Mesenchymal stem cell (in vitro differentiated cells and primary cell): ENCODE data around the gene GPATCH2.

Experiments used
- DNase-seq: peaks from one replicate; pipeline ENCODE4 v3.0.0-alpha.2; 2013
- H2AFZ ChIP-seq: one replicate; pipeline ENCODE4 v1.6.1; 2013; ENCODE audit warnings: low read depth, mild to moderate bottlenecking, control low read depth, inconsistent platforms, low read length, moderate library complexity
- H2AK5ac ChIP-seq: 2 replicates; pipeline ENCODE4 v1.6.1; 2013; ENCODE audit warnings: low read length, moderate library complexity, mild to moderate bottlenecking, inconsistent platforms; ENCODE audit not compliant: severe bottlenecking
- H2BK120ac ChIP-seq: one replicate; pipeline ENCODE4 v1.6.1; 2013; ENCODE audit warnings: low read depth, mild to moderate bottlenecking, inconsistent platforms, low read length, moderate library complexity
- H2BK12ac ChIP-seq, 2 experiments: one replicate each; pipeline ENCODE4 v1.6.1; 2013; ENCODE audit warnings: inconsistent platforms in 2 of 2, low read length in 2 of 2, mild to moderate bottlenecking in 2 of 2, moderate library complexity in 2 of 2, control low read depth in 1 of 2
- H2BK15ac ChIP-seq: one replicate; pipeline ENCODE4 v1.6.1; 2013; ENCODE audit warnings: mild to moderate bottlenecking, low read depth, inconsistent platforms; ENCODE audit not compliant: poor library complexity, severe bottlenecking
- H2BK5ac ChIP-seq: 2 replicates; pipeline ENCODE4 v1.6.1; 2013; ENCODE audit warnings: low read depth, mild to moderate bottlenecking, low read length, control low read depth, inconsistent platforms; ENCODE audit not compliant: poor library complexity, severe bottlenecking
- H3K14ac ChIP-seq, 2 experiments: one replicate each; pipeline ENCODE4 v1.6.1; 2013; ENCODE audit warnings: inconsistent platforms in 2 of 2, low read length in 2 of 2, control low read depth in 1 of 2, mild to moderate bottlenecking in 1 of 2, moderate library complexity in 1 of 2
- H3K18ac ChIP-seq, 2 experiments: one replicate each; pipeline ENCODE4 v1.6.1; 2013; ENCODE audit warnings: inconsistent platforms in 2 of 2, low read length in 2 of 2, control low read depth in 1 of 2, low read depth in 1 of 2, mild to moderate bottlenecking in 1 of 2
- H3K23ac ChIP-seq, 2 experiments: one replicate each; pipeline ENCODE4 v1.6.1; 2013; ENCODE audit warnings: inconsistent platforms in 2 of 2, low read length in 2 of 2, mild to moderate bottlenecking in 2 of 2, moderate library complexity in 2 of 2, control low read depth in 1 of 2
- H3K27ac ChIP-seq: 2 replicates; pipeline ENCODE4 v1.5.1; 2013; ENCODE audit warnings: mild to moderate bottlenecking, moderate library complexity, low read length, control low read depth, inconsistent platforms; ENCODE audit not compliant: poor library complexity, severe bottlenecking
- H3K27me3 ChIP-seq, 2 experiments: 2 replicates each; pipeline versions ENCODE4 v1.6.1 to v1.7.0; 2013; ENCODE audit warnings: low read length in 2 of 2, mild to moderate bottlenecking in 2 of 2, moderate library complexity in 2 of 2, control low read depth in 1 of 2, inconsistent platforms in 1 of 2; ENCODE audit not compliant: control insufficient read depth in 1 of 2, insufficient read depth in 1 of 2
- H3K36me3 ChIP-seq, 2 experiments: 2 replicates each; pipeline versions ENCODE4 v1.6.1 to v1.7.0; 2013; ENCODE audit warnings: low read length in 2 of 2, control low read depth in 1 of 2, inconsistent platforms in 1 of 2, low read depth in 1 of 2, mild to moderate bottlenecking in 1 of 2; ENCODE audit not compliant: insufficient read depth in 2 of 2, control insufficient read depth in 1 of 2
- H3K4ac ChIP-seq, 2 experiments: one replicate each; pipeline ENCODE4 v1.6.1; 2013; ENCODE audit warnings: inconsistent platforms in 2 of 2, low read length in 2 of 2, mild to moderate bottlenecking in 2 of 2, moderate library complexity in 2 of 2, control low read depth in 1 of 2, low read depth in 1 of 2
- H3K4me1 ChIP-seq: 2 replicates; pipeline ENCODE4 v1.6.1; 2013; ENCODE audit warnings: low read depth, low read length, control low read depth; ENCODE audit not compliant: control insufficient read depth, insufficient read depth
- H3K4me2 ChIP-seq: 2 replicates; pipeline ENCODE4 v1.6.1; 2013; ENCODE audit warnings: low read length, mild to moderate bottlenecking, inconsistent platforms; ENCODE audit not compliant: poor library complexity, severe bottlenecking
- H3K4me3 ChIP-seq, 2 experiments: 2 replicates each; pipeline versions ENCODE4 v1.5.1 to v1.7.0; 2013; ENCODE audit warnings: low read length in 2 of 2, mild to moderate bottlenecking in 2 of 2, control low read depth in 1 of 2, low read depth in 1 of 2; ENCODE audit not compliant: insufficient read depth in 1 of 2
- H3K79me1 ChIP-seq: replicated peaks from 2 replicates; pipeline ENCODE4 v1.6.1; 2013; ENCODE audit warnings: mild to moderate bottlenecking, control low read depth, low read length, inconsistent platforms; ENCODE audit not compliant: poor library complexity, severe bottlenecking
- H3K9ac ChIP-seq: 2 replicates; pipeline ENCODE4 v1.7.0; 2013; ENCODE audit warnings: mild to moderate bottlenecking, low read length, moderate library complexity
- H3K9me3 ChIP-seq: 2 replicates; pipeline ENCODE4 v1.7.0; 2013; ENCODE audit warnings: mild to moderate bottlenecking, low read length; ENCODE audit not compliant: control insufficient read depth
- H4K8ac ChIP-seq: one replicate; pipeline ENCODE4 v1.6.1; 2013; ENCODE audit warnings: inconsistent platforms, mild to moderate bottlenecking, low read length, moderate library complexity
- H4K91ac ChIP-seq: one replicate; pipeline ENCODE4 v1.6.1; 2013; ENCODE audit warnings: mild to moderate bottlenecking, low read length, inconsistent platforms
- WGBS: methylation state at CpG from one replicate; pipeline ENCODE4 v1.1.7; 2013; ENCODE audit warnings: mixed read lengths; 5-methylcytosine and 5-hydroxymethylcytosine counted together

GPATCH2 gene

DNA sequence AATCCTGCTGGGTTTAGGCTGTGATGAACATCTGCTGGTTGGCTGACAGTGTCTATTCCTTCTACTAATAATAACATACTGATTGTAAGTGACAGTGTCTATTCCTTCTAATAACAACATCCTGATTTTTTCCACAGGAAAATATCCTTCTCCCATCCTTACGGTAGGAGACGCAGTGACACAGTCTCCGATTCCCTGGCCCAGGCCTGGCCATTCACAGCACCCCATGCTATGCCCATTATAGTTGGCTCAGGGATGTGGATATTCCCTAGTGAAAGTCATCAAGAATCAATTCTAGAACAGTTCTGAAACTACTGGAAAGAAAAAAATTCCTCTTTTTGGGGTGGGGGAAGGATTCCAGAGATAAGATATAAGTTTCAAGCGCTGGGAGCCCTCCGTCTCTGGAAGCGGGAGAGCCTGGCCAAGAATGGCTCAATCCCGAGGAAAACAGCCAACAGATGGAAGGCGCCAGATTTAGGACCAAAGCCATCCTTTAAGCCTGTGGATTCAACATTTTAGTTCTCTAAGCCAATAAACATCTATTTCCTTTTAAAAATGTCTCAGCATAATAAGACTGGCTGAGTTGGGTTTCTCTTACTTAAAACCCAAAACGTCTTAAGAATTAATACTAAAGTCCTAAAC lies 88.6 kb downstream of the GPATCH2 start:
- no peak overlapping the region for H3K4me3 ChIP-seq
- H3K18ac ChIP-seq: no peak overlapping the region
- peaks cover 19% of the 10 kb centered on the region for H3K79me1 ChIP-seq
- no peak overlapping the region for H3K9ac ChIP-seq
- no peak overlapping the region for H2AK5ac ChIP-seq
- H3K9me3 ChIP-seq: no peaks in the 10 kb centered on the region
- over 99% methylated on average over 6 of the region's 9 CpGs for WGBS
- H3K4ac ChIP-seq: no peak overlapping the region
- no peak overlapping the region for H4K8ac ChIP-seq
- H3K4me2 ChIP-seq: no peak overlapping the region
- H2BK5ac ChIP-seq: no peak overlapping the region
- H4K91ac ChIP-seq: no peak overlapping the region
- H3K27me3 ChIP-seq: no peaks in the 10 kb centered on the region
- no peak overlapping the region for H3K23ac ChIP-seq
- H2BK15ac ChIP-seq: no peak overlapping the region
- no peak for DNase-seq
- no peak overlapping the region for H3K14ac ChIP-seq
- H2AFZ ChIP-seq: no peak overlapping the region
- H3K36me3 ChIP-seq: peaks cover 0 to 2% of the 10 kb centered on the region in 2 experiments
- H3K27ac ChIP-seq: no peak overlapping the region
- H2BK120ac ChIP-seq: no peak overlapping the region
- no peak overlapping the region for H2BK12ac ChIP-seq
- H3K4me1 ChIP-seq: no peaks in the 10 kb centered on the region

DNA sequence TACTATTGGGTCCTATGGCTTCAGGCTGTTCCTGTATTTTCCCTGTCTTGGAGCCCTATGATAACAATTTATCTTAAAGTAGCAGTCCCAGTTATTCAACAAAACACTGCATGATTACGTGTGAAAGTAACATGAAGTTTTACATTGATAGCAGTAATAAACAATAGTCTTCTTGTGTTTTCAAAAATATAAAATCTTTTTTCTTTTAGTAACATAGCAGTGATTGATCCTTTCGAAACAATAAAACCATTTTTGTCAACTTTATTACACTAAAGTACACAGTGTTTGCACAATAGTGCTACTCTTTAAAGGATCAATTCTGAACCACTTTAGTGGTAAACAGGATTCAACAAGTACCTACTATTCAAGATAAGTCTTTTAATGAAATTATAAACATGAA lies 90.6 kb downstream of the GPATCH2 start:
- no peaks in the 10 kb centered on the region for H3K4me1 ChIP-seq
- no peak overlapping the region for H2AK5ac ChIP-seq
- H3K27me3 ChIP-seq: no peaks in the 10 kb centered on the region
- peaks cover 17% of the 10 kb centered on the region for H3K79me1 ChIP-seq
- no peak overlapping the region for H3K27ac ChIP-seq
- H3K4ac ChIP-seq: no peak overlapping the region
- WGBS: no CpG with 5 or more reads among the region's 2 CpGs
- no peak overlapping the region for H2BK5ac ChIP-seq
- no peak overlapping the region for H2BK15ac ChIP-seq
- no peak overlapping the region for H2BK12ac ChIP-seq
- no peak overlapping the region for H3K14ac ChIP-seq
- H2AFZ ChIP-seq: no peak overlapping the region
- H2BK120ac ChIP-seq: no peak overlapping the region
- no peak overlapping the region for H4K91ac ChIP-seq
- no peaks in the 10 kb centered on the region for H3K9me3 ChIP-seq
- H3K9ac ChIP-seq: no peak overlapping the region
- H3K4me2 ChIP-seq: no peak overlapping the region
- peaks cover 0 to 2% of the 10 kb centered on the region in 2 experiments for H3K36me3 ChIP-seq
- no peak overlapping the region for H4K8ac ChIP-seq
- H3K18ac ChIP-seq: no peak overlapping the region
- H3K4me3 ChIP-seq: no peak overlapping the region
- no peak for DNase-seq
- H3K23ac ChIP-seq: no peak overlapping the region

DNA sequence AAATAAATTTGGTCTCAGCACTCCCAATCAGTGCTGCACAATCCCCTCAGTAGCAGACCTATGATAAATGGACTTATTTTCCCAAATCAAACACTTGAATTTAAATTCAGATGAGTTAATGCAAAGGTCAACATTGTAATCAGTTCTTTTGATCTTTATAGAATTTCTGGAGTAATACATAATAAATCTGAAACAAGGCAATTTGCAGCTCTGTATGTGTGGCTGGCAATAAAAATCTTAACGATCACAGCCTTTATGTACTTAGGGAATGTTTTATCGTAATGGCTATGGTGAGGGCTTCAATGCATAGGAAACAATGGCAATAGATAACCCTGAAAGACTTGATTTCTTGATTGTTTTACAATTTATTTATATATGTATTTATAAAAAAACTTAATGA lies 91.4 kb downstream of the GPATCH2 start:
- no peak overlapping the region for H2BK12ac ChIP-seq
- H2BK15ac ChIP-seq: no peak overlapping the region
- no peaks in the 10 kb centered on the region for H3K9me3 ChIP-seq
- no peak overlapping the region for H3K4me2 ChIP-seq
- H3K14ac ChIP-seq: no peak overlapping the region
- no peaks in the 10 kb centered on the region for H3K4me1 ChIP-seq
- H3K9ac ChIP-seq: no peak overlapping the region
- no peak for DNase-seq
- H3K27ac ChIP-seq: no peak overlapping the region
- H2AK5ac ChIP-seq: no peak overlapping the region
- no peak overlapping the region for H2AFZ ChIP-seq
- H3K36me3 ChIP-seq: no peaks in the 10 kb centered on the region
- H4K91ac ChIP-seq: no peak overlapping the region
- H3K4me3 ChIP-seq: no peak overlapping the region
- H3K18ac ChIP-seq: no peak overlapping the region
- 96% methylated on average over 2 of the region's 2 CpGs for WGBS
- H2BK5ac ChIP-seq: no peak overlapping the region
- no peak overlapping the region for H2BK120ac ChIP-seq
- H3K23ac ChIP-seq: no peak overlapping the region
- H3K27me3 ChIP-seq: no peaks in the 10 kb centered on the region
- H3K79me1 ChIP-seq: peaks cover 12% of the 10 kb centered on the region
- no peak overlapping the region for H3K4ac ChIP-seq
- no peak overlapping the region for H4K8ac ChIP-seq

DNA sequence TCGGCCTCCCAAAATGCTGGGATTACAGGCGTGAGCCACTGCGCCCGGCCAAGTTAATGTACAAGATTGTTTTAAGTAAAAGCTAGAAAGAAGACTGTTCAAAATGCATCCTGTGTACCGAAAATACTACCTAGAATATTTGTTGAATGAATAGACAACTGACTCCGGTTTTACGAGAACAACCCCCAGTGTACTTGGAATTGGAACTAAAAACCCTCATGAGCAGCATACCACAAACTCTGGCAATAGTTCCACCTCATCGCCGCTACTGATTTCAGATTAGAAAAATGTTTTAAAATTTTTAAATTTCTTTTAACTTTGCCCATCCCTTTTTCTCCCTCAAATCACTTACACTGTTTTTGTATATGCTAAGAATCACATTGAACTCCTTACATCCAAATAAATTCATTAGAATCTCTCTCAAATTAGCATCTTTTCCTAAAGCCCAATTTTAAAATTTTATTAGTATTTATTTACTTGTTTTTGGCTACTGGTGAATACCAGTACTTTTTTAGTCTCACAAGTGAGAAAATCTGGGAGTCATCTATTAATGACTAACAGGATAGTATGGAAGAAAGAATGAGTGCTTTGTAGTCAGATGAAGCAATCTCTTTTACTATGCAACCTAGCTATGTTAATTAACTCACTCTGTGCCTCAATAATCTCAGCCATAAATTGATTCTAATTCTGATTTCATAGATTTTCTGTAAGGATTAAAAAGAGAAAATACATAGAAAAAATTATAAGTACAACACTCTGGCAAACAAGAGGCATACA lies 95.1 kb downstream of the GPATCH2 start:
- Histone ChIP-seq H3K4me2 (no peak overlapping the region), H2BK120ac (no peak overlapping the region), H4K91ac (no peak overlapping the region), H3K18ac (no peak overlapping the region), H2BK12ac (no peak overlapping the region), H2AK5ac (no peak overlapping the region), H2BK5ac (no peak overlapping the region), H3K4ac (no peak overlapping the region), H3K9me3 (no peaks in the 10 kb centered on the region), H2BK15ac (no peak overlapping the region), H3K27ac (peak overlapping the region; percentile 62), H2AFZ (no peak overlapping the region), H3K4me3 (no peak overlapping the region), H3K14ac (no peak overlapping the region), H4K8ac (no peak overlapping the region), H3K36me3 (no peaks in the 10 kb centered on the region), H3K23ac (no peak overlapping the region), H3K79me1 (peaks cover 2% of the 10 kb centered on the region), H3K27me3 (no peaks in the 10 kb centered on the region), H3K9ac (no peak overlapping the region), H3K4me1 (no peaks in the 10 kb centered on the region)
- DNase-seq: no peak
- WGBS: 96% methylated on average over 8 of the region's 9 CpGs
